ENCODE data around the gene ALX1.
"Not testable (repeated sequence)": the region's sequence is repeated elsewhere in the genome, so short reads cannot be mapped to it uniquely, and the experiment has no call there.

ALX1 gene

GRCh38 chr12:85308374-85308773 lies 28.4 kb downstream of the ALX1 start:
- DNase-seq: no peak

DNA sequence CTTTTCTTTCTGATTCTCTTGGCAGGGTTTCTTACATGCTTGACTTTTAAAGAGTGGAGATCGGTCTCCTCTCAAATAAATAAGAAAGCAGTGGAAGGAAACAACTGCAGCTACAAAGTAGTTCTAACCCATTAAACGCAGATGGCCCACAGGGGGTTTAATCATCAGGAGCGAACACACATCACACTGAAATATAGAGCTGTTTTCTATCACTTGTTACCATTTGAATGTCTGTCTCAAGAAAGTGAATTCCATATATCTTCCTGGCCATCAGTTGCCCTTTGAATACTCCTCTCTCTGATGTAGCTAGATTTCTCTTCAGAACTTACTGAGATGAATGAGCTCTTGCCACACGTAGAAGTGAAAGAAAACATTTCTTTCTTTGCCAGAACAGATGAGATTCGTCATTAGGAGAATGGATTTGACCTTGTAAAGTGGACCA lies 29.1 kb downstream of the ALX1 start:
- DNase-seq: no peak

DNA sequence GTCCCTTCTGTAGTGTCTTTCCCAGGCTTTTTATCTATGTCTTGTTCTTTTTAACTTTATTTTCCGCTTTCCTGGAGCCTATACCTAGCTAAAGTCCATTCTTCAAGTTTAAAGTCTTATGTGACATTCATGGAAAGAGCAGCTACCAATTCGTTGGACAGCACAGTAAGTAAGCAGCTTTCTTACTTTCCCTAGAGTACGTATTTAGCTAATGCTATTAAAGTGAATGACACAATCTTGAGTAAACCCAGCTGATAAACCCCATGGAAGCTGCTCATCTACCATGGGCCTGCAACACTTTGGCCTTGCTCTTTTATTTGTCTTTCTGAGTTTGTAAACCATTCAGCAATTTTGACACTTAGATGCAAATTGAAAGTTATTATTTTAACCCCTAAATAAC lies 30.0 kb downstream of the ALX1 start:
- no peak for DNase-seq

DNA sequence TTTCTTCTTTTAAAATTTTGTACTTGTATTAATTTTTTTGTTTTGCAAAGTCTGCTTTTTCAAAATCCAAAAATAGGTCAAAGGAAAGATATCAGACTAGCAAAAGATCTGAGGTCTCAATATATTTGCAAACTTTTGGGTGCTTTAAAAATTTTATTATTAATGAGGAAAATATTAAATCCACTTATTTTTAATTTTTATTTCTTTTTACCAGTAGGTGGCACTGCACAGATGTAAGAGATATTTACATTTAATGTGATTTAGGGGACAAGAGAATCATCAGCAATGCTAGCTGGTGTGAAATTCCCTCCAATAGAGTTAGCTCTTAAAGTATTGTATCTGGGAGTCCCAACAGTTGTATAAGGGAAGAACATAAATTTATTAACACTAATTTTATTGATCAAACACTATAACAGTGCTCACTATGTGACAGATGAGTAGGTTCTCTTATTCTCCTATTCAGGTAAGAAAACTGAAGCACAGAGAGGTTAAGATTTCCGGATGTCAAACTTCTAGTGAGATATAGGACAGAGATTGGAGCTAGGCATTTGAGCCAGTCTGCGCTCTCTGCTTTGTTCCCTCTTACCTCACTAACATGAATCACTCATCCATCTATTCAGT lies 30.5 kb downstream of the ALX1 start:
- DNase-seq: no peak

DNA sequence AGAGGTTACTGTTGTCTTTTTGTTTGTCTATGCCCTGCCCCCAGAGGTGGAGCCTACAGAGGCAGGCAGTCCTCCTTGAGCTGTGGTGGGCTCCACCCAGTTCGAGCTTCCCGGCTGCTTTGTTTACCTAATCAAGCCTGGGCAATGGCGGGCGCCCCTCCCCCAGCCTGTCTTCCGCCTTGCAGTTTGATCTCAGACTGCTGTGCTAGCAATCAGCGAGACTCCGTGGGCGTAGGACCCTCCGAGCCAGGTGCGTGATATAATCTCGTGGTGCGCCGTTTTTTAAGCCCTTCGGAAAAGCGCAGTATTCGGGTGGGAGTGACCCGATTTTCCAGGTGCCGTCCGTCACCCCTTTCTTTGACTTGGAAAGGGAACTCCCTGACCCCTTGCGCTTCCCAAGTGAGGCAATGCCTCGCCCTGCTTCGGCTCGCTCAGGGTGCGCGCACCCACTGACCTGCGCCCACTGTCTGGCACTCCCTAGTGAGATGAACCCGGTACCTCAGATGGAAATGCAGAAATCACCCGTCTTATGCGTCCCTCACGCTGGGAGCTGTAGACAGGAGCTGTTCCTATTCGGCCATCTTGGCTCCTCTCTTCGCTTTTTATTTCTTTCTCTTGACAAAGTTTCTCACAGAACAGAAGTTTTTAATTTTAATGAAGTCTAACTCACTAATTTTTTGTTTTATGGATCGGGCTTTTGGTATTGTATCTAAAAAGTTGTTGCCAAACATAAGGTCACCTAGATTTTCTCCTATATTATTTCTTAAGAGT lies 38.0 kb downstream of the ALX1 start:
- not testable (repeated sequence) for DNase-seq

DNA sequence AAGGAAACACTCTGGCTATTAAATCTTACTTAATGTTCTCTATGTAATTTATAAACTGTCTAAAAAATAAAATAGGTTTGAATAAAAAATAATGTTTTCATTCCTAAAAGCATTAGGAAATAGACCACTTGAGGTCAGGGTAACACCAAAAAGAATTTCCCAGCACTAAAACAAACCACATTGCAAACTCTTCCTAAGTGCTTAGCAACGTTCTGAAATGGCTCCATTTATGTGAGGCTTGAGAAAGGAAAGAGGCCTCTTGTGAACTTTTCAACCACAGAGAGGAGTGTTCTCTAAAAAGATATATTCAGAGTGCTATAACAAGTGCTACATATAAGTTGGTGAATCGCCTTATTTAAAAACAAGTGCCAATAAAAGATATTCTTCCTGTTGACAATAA lies 42.7 kb downstream of the ALX1 start:
- no peak for DNase-seq

DNA sequence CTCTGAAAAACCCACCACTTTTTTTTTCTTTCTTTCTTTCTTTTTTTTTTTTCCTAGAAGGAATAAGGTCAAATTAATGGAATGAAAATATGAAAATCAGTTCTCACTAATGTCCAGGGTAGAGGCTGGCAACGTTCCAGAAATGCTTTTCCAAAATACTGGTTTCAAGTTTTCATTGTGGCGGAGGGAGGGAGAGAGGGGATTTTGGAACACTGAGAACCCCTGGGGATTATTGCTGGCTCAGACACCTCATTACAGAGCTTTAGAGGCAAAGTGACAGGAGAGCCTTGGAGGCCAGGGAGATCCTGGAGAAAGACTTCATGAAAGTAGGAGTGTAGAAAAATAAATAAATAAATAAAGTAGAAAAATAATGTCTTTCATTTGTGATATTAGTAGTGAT lies 45.4 kb downstream of the ALX1 start:
- no peak for DNase-seq

- no peak for DNase-seq
Observed at GRCh38 chr12:85329913-85330312, 49.9 kb downstream of the ALX1 start.

GRCh38 chr12:85348779-85349178 lies 68.8 kb downstream of the ALX1 start:
- no peak for DNase-seq

DNA sequence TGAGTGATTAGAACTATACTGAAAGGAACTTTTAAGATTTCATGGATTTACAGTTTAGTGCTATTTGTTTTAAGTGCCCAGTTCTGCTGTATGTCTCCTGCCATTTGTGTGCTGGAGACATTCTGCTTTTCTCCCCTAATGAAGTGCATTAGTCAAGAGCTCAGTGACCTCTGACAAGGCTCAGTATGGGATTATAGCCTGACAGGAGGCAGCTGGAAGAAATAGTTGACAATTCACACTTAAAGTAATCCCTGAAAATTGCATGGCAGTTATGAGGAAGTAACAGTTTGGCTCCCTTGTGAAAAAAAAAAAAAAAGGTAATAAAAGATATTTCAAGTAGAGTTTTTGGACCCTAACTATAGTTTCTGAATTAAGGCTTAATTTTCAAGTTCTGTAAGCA lies 70.3 kb downstream of the ALX1 start:
- no peak for DNase-seq

Data from DMS79 (cell line).